ENCODE results near the gene OR2T1.
"Not testable (repeated sequence)": the region's sequence is repeated elsewhere in the genome, so short reads cannot be mapped to it uniquely, and the experiment has no call there.

OR2T1 gene

GRCh38 chr1:248438668-248439067 is 35.8 kb downstream of the OR2T1 start:
- not testable (repeated sequence) for DNase-seq

GRCh38 chr1:248439283-248439682 is 36.4 kb downstream of the OR2T1 start:
- not testable (repeated sequence) for DNase-seq

GRCh38 chr1:248442500-248443277 is 39.8 kb downstream of the OR2T1 start:
- not testable (repeated sequence) for DNase-seq

- not testable (repeated sequence) for DNase-seq
Measured at GRCh38 chr1:248444603-248445002, 41.8 kb downstream of the OR2T1 start.

- not testable (repeated sequence) for DNase-seq
Measured at GRCh38 chr1:248445399-248445798, 42.6 kb downstream of the OR2T1 start, which contains the start of gene OR2T2. Gene OR2T2, plus strand, starts transcription at chr1:248445637. Its CDS starts 7,161 bp downstream, at chr1:248452798.

GRCh38 chr1:248448409-248449074 is 45.7 kb downstream of the OR2T1 start:
- DNase-seq, result not testable (repeated sequence)

- not testable (repeated sequence) for DNase-seq
Measured at GRCh38 chr1:248449821-248450465, 47.1 kb downstream of the OR2T1 start.

- DNase-seq, result not testable (repeated sequence)
Measured at GRCh38 chr1:248450466-248451145, 47.8 kb downstream of the OR2T1 start.

GRCh38 chr1:248453619-248454018 is 50.8 kb downstream of the OR2T1 start:
- not testable (repeated sequence) for DNase-seq

GRCh38 chr1:248455045-248455444 is 52.2 kb downstream of the OR2T1 start:
- not testable (repeated sequence) for DNase-seq

GRCh38 chr1:248456635-248457034 is 53.8 kb downstream of the OR2T1 start:
- not testable (repeated sequence) for DNase-seq
